Measurements from ENCODE around the gene DGKH.
A peak's percentile ranks its signal among the peaks of the same experiment; 100 is the strongest.
"Not testable (repeated sequence)": the region's sequence is repeated elsewhere in the genome, so short reads cannot be mapped to it uniquely, and the experiment has no call there.

Gene DGKH

DNA sequence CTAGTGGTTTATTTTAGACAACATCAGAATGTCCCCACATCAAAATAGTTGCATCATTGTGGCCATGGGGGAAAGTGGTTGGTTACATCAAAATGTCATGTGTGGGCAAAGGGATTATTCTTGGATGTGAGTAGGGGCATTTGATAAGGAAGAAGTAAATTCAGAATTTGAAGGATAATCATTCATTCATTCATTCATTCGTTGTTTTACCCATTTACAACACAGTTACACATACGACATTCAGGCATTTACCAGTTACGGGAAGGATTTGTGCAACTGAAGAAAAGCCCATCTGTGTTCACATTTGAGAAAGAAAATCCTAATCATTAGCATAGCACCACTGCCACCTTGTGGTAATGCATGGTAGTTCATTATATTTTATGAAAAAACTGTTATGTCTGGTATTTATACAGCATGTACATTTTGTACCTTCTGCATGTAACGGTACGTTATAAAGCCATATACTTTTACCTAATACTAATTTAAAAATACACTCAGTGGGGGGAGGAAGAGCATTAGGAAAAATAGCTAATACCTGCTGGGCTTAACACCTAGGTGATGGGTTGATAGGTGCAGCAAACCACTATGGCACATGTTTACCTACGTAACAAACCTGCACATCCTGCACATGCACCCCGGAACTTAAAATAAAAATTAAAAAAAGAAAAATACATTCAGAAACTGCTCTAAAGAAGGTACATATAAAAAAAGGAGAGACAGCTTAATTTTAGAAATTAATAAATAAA, 62.1 kb downstream of the DGKH start:
- DNase-seq (ENCODE audit: low read depth in 3 of 3): peak in 2 of 3 donors; percentile 5 to 37

DNA sequence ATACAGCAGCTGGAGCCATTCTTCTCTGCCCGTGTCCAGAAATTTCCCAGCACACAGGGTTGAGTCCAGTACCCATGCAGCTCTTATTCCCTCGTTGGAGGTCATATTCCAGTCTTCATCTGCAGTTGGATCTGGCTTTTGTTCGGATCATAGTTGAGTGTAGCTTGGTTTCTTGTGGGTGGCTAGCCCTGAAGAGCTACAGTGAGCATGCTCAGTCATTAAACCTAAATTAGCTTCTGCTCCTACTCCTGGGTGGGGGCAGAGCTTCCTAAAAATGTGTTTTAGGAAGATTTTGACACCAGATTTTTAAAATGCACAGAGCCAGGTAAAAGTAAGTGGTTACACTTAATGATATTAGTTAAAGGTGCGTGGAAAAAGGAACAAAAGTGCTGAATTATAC, 64.4 kb downstream of the DGKH start:
- DNase-seq (ENCODE audit: low read depth in 3 of 3): no peak

GRCh38 chr13:42113478-42113877, 65.0 kb downstream of the DGKH start:
- no peak for DNase-seq (ENCODE audit: low read depth in 3 of 3)

GRCh38 chr13:42114278-42114677, 65.8 kb downstream of the DGKH start:
- no peak for DNase-seq (ENCODE audit: low read depth in 3 of 3)

GRCh38 chr13:42114912-42115311, 66.5 kb downstream of the DGKH start:
- DNase-seq (ENCODE audit: low read depth in 3 of 3): no peak

- no peak for DNase-seq (ENCODE audit: low read depth in 3 of 3)
Measured at GRCh38 chr13:42116225-42116624, 67.8 kb downstream of the DGKH start.

- no peak for DNase-seq (ENCODE audit: low read depth in 3 of 3)
Measured at GRCh38 chr13:42119041-42119440, 70.6 kb downstream of the DGKH start.

DNA sequence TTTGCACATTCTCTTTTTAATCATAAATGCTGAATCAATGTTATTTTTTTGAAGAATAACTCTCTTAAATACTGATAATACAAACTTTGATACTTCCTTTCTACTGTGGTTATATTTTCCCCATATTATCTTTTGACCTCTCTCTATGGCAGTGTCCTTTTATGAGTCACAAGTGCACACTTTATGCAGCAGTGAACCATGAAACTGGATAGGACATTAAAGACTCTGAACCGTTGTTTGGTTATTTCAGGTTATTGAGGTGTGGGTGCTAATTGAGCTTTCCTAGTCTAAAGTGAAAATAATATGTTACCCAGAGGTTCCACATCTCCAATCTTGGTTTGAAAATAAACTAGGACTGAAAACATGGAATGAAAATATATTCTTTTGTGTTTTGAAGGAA, 71.4 kb downstream of the DGKH start:
- no peak for DNase-seq (ENCODE audit: low read depth in 3 of 3)

DNA sequence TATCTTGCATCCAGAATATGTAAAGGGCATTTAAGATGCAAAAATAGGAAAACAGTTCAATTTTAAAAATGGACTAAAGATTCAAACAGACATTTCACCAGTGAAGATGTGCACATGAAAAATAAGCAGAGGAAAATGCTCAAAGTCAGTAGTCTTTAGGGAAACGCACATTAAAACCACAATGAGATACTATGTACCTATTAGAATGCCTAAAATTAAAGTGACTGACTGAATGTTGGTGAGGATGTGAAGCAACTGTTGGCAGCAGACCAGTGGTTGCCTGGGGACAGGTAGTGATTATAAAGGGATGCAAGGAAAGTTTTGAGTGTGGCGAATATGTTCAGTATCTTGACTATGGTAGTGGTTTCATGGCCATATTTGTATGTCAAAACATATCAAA, 75.2 kb downstream of the DGKH start:
- no peak for DNase-seq (ENCODE audit: low read depth in 3 of 3)

- no peak for DNase-seq (ENCODE audit: low read depth in 3 of 3)
Measured at GRCh38 chr13:42125046-42125445, 76.6 kb downstream of the DGKH start.

DNA sequence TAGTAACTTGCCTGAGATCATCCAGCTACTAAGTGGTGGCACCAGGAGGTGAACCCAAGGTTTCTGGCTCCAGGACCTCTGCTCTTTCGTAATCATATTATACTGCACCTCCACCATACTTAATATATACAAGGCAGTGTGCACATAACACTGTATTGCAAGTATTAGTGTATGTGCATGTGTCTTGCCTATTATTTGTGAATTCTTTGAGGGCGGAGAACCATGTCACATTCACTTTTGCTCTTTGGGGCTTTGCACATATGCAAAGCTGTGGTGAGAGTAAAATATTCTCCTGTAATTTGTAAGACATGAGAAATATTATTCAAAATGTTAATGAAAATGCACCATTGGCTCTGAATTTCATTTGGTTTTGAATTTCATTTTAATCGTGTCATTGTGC, 78.6 kb downstream of the DGKH start:
- DNase-seq (ENCODE audit: low read depth in 3 of 3): no peak

- no peak for DNase-seq (ENCODE audit: low read depth in 3 of 3)
Measured at GRCh38 chr13:42129033-42129432, 80.6 kb downstream of the DGKH start.

- no peak for DNase-seq (ENCODE audit: low read depth in 3 of 3)
Measured at GRCh38 chr13:42136518-42136917, 88.1 kb downstream of the DGKH start.

DNA sequence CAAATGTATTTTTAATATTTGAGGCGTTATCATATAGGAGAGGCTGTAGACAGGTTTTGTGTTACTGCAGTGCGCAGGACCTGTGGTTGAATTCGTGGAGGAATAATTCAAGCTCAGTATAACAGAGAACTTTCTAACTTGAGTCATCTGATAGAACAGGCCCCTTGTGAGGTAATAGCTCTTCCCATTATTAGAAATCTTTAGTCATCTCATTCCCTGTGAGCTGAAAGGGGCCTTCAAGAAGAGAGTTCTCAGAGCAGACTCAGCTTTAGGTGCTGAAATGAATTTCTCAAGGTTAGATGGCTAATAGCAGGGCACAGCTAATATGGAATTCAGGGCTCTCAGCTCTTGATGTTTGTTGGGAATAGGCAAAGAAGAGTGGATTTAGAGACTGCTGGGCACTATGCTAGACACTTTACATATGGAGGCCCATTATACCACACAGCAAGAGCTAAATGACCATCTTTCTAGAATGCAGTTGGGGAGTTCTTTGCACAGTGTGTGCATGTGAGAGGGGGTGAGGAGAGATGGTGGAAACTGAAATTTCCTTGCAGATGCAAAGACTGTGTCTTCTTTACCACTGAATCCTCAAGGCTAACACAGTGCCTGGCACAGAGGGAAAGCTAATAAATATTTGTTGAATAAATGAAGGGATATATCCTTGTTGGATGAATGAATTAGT, 89.5 kb downstream of the DGKH start:
- DNase-seq (ENCODE audit: low read depth in 3 of 3): no peak

- DNase-seq (ENCODE audit: low read depth in 3 of 3): no peak
Measured at GRCh38 chr13:42140494-42140893, 92.0 kb downstream of the DGKH start.

GRCh38 chr13:42141052-42141451, 92.6 kb downstream of the DGKH start:
- DNase-seq (ENCODE audit: low read depth in 3 of 3): not testable (repeated sequence)

- no peak for DNase-seq (ENCODE audit: low read depth in 3 of 3)
Measured at GRCh38 chr13:42146359-42146758, 97.9 kb downstream of the DGKH start.

- no peak for DNase-seq (ENCODE audit: low read depth in 3 of 3)
Measured at GRCh38 chr13:42148538-42148937, 100.1 kb downstream of the DGKH start.

DNA sequence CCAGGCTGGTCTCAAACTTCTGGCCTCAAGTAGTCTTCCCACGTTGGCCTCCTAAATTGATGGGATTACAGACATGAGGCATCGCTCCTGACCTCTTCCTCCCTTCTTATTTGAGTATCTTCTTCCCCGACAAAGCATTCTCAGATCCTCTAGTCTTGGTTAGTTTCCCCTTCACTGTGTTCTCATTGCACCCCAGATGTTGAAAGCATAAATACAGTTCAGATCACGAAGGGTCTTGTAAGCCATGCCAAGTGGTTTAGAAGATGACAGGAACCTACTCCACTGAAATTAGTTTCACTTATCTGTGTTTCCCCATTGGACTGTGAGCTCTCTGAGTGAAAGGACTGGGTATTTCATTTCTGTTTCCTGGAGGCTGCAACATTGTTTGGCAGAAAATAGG, 100.7 kb downstream of the DGKH start:
- DNase-seq (ENCODE audit: low read depth in 3 of 3): no peak

- DNase-seq (ENCODE audit: low read depth in 3 of 3): no peak
Measured at GRCh38 chr13:42151781-42152180, 103.3 kb downstream of the DGKH start.

DNA sequence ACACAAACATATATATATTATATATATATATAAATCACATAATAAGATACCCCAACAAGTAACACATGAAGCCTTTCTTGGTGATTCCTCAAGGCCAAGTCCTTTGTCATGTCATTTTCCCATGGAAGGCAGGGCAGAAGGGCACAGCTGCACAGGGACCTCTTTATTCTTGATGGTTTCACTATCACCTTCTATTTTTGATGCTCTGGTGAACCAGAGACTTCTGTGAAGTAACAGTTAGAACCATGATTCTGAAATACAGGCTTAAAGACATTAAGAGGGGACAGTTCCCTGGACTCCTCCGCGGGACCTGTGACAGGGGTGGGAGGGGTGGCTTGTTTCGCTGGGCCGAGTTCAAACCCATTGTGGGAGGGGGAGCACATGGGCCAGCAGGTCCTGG, 104.0 kb downstream of the DGKH start:
- DNase-seq (ENCODE audit: low read depth in 3 of 3): no peak

DNA sequence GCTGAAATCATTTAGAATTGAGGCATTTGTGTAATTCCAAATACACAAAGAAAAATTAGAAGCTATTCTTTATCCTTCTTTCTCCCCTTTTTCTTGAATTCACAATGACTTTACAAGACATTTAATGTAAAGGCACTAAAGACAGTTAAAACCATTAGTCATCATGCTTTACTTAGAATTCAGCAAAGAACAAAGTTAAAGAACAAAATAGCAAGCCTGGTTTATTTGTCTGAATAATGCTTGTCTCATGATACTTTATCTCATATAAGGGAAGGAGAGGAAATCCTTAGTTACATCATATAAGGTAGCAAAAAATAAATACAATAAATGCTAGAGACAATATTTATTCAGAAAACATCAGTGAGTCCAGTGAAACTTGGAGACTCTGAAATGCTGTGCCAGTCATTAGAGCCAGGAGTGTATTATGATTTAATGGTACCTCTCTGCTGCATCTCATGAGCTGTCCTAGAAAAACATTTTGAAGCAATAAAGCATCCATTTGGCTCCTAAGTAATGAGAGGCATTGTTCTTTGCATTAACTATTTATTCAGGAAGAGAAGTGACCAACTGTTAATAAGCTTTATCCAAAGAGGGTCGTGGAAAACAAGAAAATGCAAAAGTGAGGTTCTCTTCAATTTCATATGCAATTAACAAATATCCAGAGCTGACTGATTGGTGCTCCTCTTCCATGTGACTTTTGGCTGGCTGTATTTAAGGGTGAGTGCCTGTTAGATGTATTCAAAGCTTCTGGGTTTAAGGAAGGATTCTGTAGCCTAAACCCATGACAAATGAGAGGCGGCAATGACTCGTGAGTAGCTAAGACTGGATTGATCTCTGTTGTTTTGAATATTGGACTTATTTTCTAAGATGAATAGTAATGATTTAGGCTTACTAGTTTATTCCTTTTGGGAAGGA, 105.0 kb downstream of the DGKH start:
- DNase-seq (ENCODE audit: low read depth in 3 of 3): no peak

DNA sequence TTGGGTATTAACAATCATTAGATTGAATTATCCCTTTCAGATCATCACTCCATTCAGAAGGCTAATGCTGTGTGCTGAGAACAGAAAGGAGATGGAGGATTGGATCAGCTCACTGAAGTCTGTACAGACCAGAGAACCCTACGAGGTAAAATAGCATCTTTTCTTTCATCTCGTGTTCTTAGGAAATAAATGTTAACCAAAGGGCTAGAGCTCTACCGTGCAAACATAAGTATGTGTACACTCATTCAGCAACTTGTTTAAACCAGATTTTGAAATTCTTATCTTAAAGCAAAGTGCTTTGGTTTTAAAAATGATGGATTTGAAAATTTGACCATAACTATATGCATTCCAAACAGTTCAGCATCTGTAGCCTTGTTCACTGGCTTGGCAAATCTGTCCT, 106.8 kb downstream of the DGKH start:
- DNase-seq (ENCODE audit: low read depth in 3 of 3): no peak

Data from stimulated activated CD4-positive, alpha-beta T cell treated with anti-CD3 and anti-CD28 coated beads, TNF-alpha, amount 100 ng/mL, for 48 hours (primary cell).